Prostate gland (tissue), 2 donors: ENCODE measurements around the gene RAB3IL1.

ENCODE experiments used
- CTCF ChIP-seq, 4 experiments: fragments of 200-600 bp in 2 of 4; fragments of 450-650 bp in 2 of 4; sonication (generic) in 2 of 4; IDR thresholded peaks; 1 replicate in 3 of 4; 2 replicates in 1 of 4; pipeline ENCODE4 v1.5.1; 2016 to 2019; ENCODE audit warnings: antibody characterized with exemption in 4 of 4, mild to moderate bottlenecking in 2 of 4, moderate library complexity in 2 of 4
- POLR2A ChIP-seq: fragments of 450-650 bp; IDR thresholded peaks from one replicate; pipeline ENCODE4 v1.6.1; 2016; ENCODE audit warnings: antibody characterized with exemption, mild to moderate bottlenecking
- POLR2AphosphoS5 ChIP-seq: sonication (generic); formaldehyde crosslinking; IDR thresholded peaks from one replicate; pipeline ENCODE4 v1.6.1; 2017; ENCODE audit warnings: antibody characterized with exemption

- no peak for TF ChIP-seq CTCF (IDR thresholded peaks at IDR 0.05)
- TF ChIP-seq POLR2AphosphoS5, result no peak
- TF ChIP-seq POLR2A, result no peak
These were observed 19.2 kb downstream of the RAB3IL1 start for GRCh38 chr11:61898247-61898582.
